NCI-H1417 (cell line): ENCODE results near the gene PFKM.

Experiments used
- DNase-seq, 3 experiments: peaks; one replicate each; lab custom pipeline; 2025; lab: John Stamatoyannopoulos, UW

PFKM gene

GRCh38 chr12:48157018-48157888 lies 38.1 kb downstream of the PFKM start, which contains the start of gene ASB8:
ASB8 (minus strand) TSS chr12:48157515; CDS start chr12:48153496, 4,019 bp downstream.
- peak; percentile 99 to 100 (median 99) for DNase-seq

GRCh38 chr12:48157889-48158370 lies 38.8 kb downstream of the PFKM start:
- no peak for DNase-seq

- DNase-seq = no peak
These were observed 40.9 kb downstream of the PFKM start for GRCh38 chr12:48160046-48160445.

GRCh38 chr12:48160807-48161206 lies 41.6 kb downstream of the PFKM start:
- no peak for DNase-seq

- no peak for DNase-seq
These were observed 44.1 kb downstream of the PFKM start for GRCh38 chr12:48163150-48163747.

GRCh38 chr12:48164451-48164850 lies 45.3 kb downstream of the PFKM start:
- no peak for DNase-seq

- peak; percentile 48 to 88 (median 69) for DNase-seq
These were observed 46.2 kb downstream of the PFKM start for GRCh38 chr12:48165089-48165981.

- DNase-seq = no peak
These were observed 49.8 kb downstream of the PFKM start for GRCh38 chr12:48169011-48169410.

- DNase-seq = no peak
These were observed 56.7 kb downstream of the PFKM start for GRCh38 chr12:48175613-48176416.

- no peak for DNase-seq
These were observed 57.2 kb downstream of the PFKM start for GRCh38 chr12:48176417-48176751.

GRCh38 chr12:48177982-48178381 lies 58.8 kb downstream of the PFKM start:
- DNase-seq = no peak

- DNase-seq = no peak
These were observed 60.3 kb downstream of the PFKM start for GRCh38 chr12:48179466-48179865.

- DNase-seq = no peak
These were observed 61.3 kb downstream of the PFKM start for GRCh38 chr12:48180424-48180823.

- no peak for DNase-seq
These were observed 61.8 kb downstream of the PFKM start for GRCh38 chr12:48180857-48181495.

GRCh38 chr12:48182631-48183030 lies 63.5 kb downstream of the PFKM start:
- DNase-seq = no peak

- DNase-seq = peak; percentile 90 to 97 (median 93)
These were observed 64.1 kb downstream of the PFKM start, which contains the start of gene CCDC184 for GRCh38 chr12:48183091-48183875. CCDC184 (plus strand) TSS chr12:48183644; CDS start chr12:48184123, 479 bp downstream.

- DNase-seq = peak in 1 of 3 experiments; percentile 74
These were observed 64.8 kb downstream of the PFKM start for GRCh38 chr12:48183876-48184548.

- no peak for DNase-seq
These were observed 65.4 kb downstream of the PFKM start for GRCh38 chr12:48184549-48184922.

GRCh38 chr12:48185181-48185919 lies 66.2 kb downstream of the PFKM start:
- DNase-seq = no peak
